Ascending aorta (tissue), 2 donors: ENCODE measurements around the gene KRTAP5-9. TPM values are rescaled to one million over a fixed set of nuclear protein-coding genes. Genes with fewer than 3 reads are reported as not detected.
"Not testable (repeated sequence)": the region's sequence is repeated elsewhere in the genome, so short reads cannot be mapped to it uniquely, and the experiment has no call there.

Experiments
- DNase-seq, 2 donors: peaks; one replicate each; pipeline ENCODE4 v3.0.0-alpha.2; 2019; ENCODE audit warnings: low spot score in 2 of 2
- H3K27ac ChIP-seq, 2 donors: fragments of 200-600 bp; sonication (generic); one replicate each; pipeline ENCODE4 v1.5.1; 2016 to 2017; ENCODE audit warnings: mild to moderate bottlenecking in 1 of 2
- H3K27me3 ChIP-seq: fragments of 200-600 bp; sonication (generic); one replicate; pipeline ENCODE4 v1.5.1; 2017
- H3K36me3 ChIP-seq, 2 donors: fragments of 200-600 bp; sonication (generic); one replicate each; pipeline ENCODE4 v1.5.1; 2016
- H3K4me1 ChIP-seq, 2 donors: fragments of 200-600 bp; sonication (generic); one replicate each; pipeline ENCODE4 v1.5.1; 2016 to 2017; ENCODE audit warnings: mild to moderate bottlenecking in 1 of 2
- H3K4me3 ChIP-seq, 2 donors: fragments of 200-600 bp; sonication (generic); one replicate each; pipeline ENCODE4 v1.5.1; 2016 to 2017; ENCODE audit warnings: mild to moderate bottlenecking in 1 of 2
- H3K9me3 ChIP-seq, 2 donors: fragments of 200-600 bp; sonication (generic); one replicate each; pipeline ENCODE4 v1.5.1; 2016
- CTCF ChIP-seq, 3 experiments: fragments of 200-600 bp in 2 of 3; fragments of 450-650 bp in 1 of 3; sonication (generic) in 2 of 3; IDR thresholded peaks; one replicate each; pipeline ENCODE4 v1.5.1; 2016 to 2019; ENCODE audit warnings: antibody characterized with exemption in 3 of 3, mild to moderate bottlenecking in 1 of 3, moderate library complexity in 1 of 3
- intact Hi-C: fragments of 100-400 bp; cut with DNase I; formaldehyde crosslinking; loops from one replicate; pipeline ENCODE4 v1.15.1; 2023
- total RNA-seq: library from RNA; depleted of rRNA; stranded (reverse); fragments of >200 nt; gene quantifications from one replicate; pipeline ENCODE4 v1.1.0, GENCODE V29; 2016

KRTAP5-9 gene
- total RNA-seq, 1 donor from 2014 or later = not detected

GRCh38 chr11:71577469-71578004, 29.3 kb downstream of the KRTAP5-9 start:
- no peaks in the 10 kb centered on the region for H3K36me3 ChIP-seq
- no peak overlapping the region for H3K27ac ChIP-seq
- H3K4me1 ChIP-seq = no peaks in the 10 kb centered on the region
- no peaks in the 10 kb centered on the region for H3K9me3 ChIP-seq
- intact Hi-C loops = no loop called here
- no peak overlapping the region for H3K4me3 ChIP-seq
- no peaks in the 10 kb centered on the region for H3K27me3 ChIP-seq
- DNase-seq = no peak
- no peak for TF ChIP-seq CTCF (IDR thresholded peaks at IDR 0.05)

DNA sequence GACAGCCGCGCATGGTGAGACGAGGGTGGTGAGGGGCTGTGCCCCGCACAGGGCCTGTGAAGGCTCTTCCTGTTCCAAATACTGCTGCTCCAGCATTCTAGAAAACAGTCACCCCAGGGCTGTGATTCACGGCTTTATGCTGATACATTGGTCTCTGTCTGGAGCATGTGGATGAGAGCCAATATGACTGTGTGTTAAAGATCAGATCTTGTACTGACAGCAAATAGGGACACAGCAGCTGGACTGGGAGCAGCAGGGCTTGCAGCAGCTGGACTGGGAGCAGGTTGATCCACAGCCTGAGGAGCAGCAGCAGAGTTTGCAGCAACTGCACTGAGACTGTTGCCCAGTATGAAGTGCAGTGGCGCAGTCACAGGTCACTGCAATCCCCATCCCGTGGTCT, 31.3 kb downstream of the KRTAP5-9 start:
- H3K4me3 ChIP-seq, intact Hi-C loops, H3K4me1 ChIP-seq, H3K27ac ChIP-seq, H3K9me3 ChIP-seq, H3K27me3 ChIP-seq, DNase-seq, H3K36me3 ChIP-seq: not testable (repeated sequence)

DNA sequence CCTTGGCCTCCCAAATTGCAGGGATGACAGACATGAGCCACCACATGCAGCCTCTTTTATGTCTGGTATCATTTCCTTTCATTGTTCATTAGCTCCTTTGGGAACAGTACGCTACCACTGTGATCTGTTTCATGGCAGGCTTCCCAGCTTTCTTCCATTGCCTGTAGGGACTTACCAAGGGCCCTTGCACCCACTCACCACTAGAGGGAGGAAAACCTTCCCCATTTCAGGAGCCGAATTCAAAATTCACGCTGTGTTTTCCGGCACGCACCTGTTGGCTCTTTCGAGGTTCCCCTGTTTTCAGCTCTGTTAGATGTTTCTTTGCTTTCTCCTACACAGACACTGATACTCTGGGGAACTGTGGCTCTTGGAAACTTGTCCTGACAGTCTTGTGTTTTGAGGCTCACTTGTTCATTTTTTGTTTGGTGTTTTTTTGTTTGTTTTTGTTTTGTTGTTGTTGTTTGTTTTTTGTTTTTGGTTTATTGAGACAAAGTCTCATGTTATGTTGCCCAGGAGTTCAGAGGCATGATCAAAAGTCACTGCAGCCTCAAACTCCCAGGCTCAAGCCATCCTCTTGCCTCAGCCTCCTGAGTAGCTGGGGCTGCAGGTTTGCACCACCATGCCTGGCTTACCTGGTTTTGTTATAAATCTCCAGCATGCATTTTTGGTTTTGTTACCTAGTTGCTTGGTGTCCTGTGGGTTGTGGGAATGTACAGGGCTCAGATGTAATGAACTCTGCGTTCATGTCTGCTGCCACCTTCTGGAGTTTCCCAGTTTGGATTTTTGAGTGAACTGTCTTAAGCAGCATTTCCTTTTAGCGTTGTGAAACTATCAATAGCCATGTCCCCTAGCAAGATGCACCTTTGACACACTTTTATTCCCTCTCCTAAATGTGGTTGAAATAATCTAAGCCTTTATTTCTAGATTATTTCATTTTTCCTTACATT, 32.1 kb downstream of the KRTAP5-9 start:
- intact Hi-C loops = no loop called here
- Histone ChIP-seq H3K27ac (no peak overlapping the region), H3K27me3 (no peaks in the 10 kb centered on the region), H3K9me3 (no peaks in the 10 kb centered on the region), H3K36me3 (no peaks in the 10 kb centered on the region), H3K4me3 (no peak overlapping the region), H3K4me1 (no peaks in the 10 kb centered on the region)
- TF ChIP-seq CTCF (IDR thresholded peaks at IDR 0.05) = peak; percentile 27 to 72 (median 66)
- DNase-seq = peak in 1 of 2 donors; percentile 67

GRCh38 chr11:71581826-71582225, 33.6 kb downstream of the KRTAP5-9 start:
- Histone ChIP-seq H3K4me1 (no peaks in the 10 kb centered on the region), H3K4me3 (no peak overlapping the region), H3K27me3 (no peaks in the 10 kb centered on the region), H3K9me3 (no peaks in the 10 kb centered on the region), H3K27ac (no peak overlapping the region), H3K36me3 (no peaks in the 10 kb centered on the region)
- DNase-seq = no peak
- intact Hi-C loops = no loop called here
- no peak for TF ChIP-seq CTCF (IDR thresholded peaks at IDR 0.05)

GRCh38 chr11:71582309-71582895, 34.2 kb downstream of the KRTAP5-9 start, which contains the start of gene KRTAP5-11:
KRTAP5-11 (minus strand) TSS chr11:71582875; CDS start chr11:71582837, 38 bp downstream.
- Histone ChIP-seq H3K4me3 (no peak within 1 kb of the TSS), H3K27ac (no peak within 1 kb of the TSS), H3K9me3 (no peaks in the 10 kb centered on the region), H3K36me3 (no peaks in the 10 kb centered on the region), H3K4me1 (no peaks in the 10 kb centered on the region), H3K27me3 (no peaks in the 10 kb centered on the region)
- no peak for TF ChIP-seq CTCF (IDR thresholded peaks at IDR 0.05)
- DNase-seq = no peak
- intact Hi-C loops = no loop called here

- H3K4me1 ChIP-seq, H3K4me3 ChIP-seq, H3K27ac ChIP-seq, DNase-seq, H3K9me3 ChIP-seq, intact Hi-C loops, H3K36me3 ChIP-seq, H3K27me3 ChIP-seq: not testable (repeated sequence)
Observed at GRCh38 chr11:71582969-71583368, 34.7 kb downstream of the KRTAP5-9 start.

DNA sequence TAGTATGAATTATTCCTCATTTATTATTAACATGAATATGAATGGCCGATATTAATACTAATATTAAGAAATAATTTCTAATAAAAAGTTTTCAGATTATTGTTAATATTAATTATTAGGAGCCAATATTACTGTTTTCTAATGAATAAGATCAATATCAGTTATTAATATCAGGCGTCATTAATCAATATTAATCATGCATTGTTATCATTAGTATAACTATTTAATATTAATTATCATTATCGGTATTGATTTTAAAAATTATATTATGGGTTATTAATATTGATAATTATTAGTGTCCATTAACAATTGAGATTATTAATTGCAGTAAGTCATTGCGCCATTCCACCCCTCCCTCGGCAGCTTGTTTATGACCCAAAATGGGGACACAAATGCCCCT, 37.5 kb downstream of the KRTAP5-9 start:
- DNase-seq, H3K4me1 ChIP-seq, H3K4me3 ChIP-seq, H3K27me3 ChIP-seq, H3K27ac ChIP-seq, H3K9me3 ChIP-seq, H3K36me3 ChIP-seq, intact Hi-C loops: not testable (repeated sequence)

DNA sequence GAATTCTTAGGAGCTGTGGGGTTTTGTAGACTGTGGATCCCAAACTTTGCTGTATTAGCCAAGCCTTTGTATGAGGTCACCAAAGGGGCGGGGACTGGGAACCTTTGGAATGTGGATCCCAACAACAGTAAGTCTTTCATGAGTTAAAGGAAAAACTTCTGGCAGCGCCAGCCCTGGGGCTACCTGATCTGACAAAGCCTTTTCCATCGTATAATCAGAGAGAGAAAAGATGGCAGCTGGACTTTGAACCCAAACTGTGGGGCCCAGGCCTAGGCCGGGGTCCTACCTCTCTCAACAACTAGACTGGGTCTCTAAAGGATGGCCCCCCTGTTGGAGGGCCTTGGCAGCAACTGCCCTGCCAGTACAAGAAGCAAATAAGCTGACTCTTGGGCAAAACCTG, 40.1 kb downstream of the KRTAP5-9 start:
- H3K4me3 ChIP-seq, H3K9me3 ChIP-seq, H3K36me3 ChIP-seq, H3K4me1 ChIP-seq, H3K27ac ChIP-seq, intact Hi-C loops, H3K27me3 ChIP-seq, DNase-seq: not testable (repeated sequence)

GRCh38 chr11:71588822-71589545, 40.8 kb downstream of the KRTAP5-9 start:
- H3K4me3 ChIP-seq, intact Hi-C loops, H3K4me1 ChIP-seq, H3K27me3 ChIP-seq, H3K9me3 ChIP-seq, H3K27ac ChIP-seq, DNase-seq, H3K36me3 ChIP-seq: not testable (repeated sequence)
